ENCODE measurements around the gene ARID5A.

DNA sequence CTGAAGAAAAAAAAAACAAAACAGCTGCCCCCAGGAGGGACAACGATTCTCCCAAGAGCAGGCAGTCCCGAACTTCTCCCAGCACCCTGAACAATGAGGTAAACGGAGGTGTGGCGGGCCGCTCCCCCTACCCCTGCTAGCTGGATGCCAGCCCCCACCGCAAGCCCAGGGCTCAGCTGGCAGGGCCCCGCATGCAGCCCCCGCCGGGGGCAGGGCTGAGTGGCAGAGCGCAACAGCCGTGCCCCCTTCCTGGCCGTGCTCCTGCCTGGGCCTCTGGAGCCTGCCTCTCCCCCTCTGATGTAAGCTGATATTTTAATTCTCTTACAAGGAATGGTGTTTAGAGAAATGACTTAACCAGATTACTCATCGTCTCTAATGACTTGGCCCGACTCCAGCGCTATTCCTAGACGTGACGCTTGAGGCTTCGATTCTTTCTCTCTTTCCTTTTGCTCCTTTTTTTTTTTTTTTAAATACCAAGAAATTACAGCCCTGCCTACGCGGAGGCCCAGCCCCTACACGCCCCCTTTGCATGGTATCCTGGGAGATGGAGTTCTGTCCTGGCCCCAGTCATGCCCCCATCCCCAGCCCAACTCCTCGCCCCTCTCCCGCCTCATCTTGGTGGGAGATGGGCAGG lies 4.6 kb upstream of the ARID5A start:
- TF ChIP-seq CTCF (conservative IDR thresholded peaks at IDR 0.05) (no peak), ZFX (IDR thresholded peaks at IDR 0.05) (no peak)

All from C4-2B (cell line).